WTC11 (cell line): Measurements from ENCODE around the gene ACACA.

Experiments used
- ESRRA ChIP-seq: sonication (generic); formaldehyde crosslinking; IDR thresholded peaks from 2 replicates; pipeline ENCODE4 v1.8.1; 2022; ENCODE audit warnings: mild to moderate bottlenecking, missing genetic modification reagents, borderline replicate concordance
- SMAD4 ChIP-seq: sonication (generic); formaldehyde crosslinking; IDR thresholded peaks from 2 replicates; pipeline ENCODE4 v1.8.0; 2022; ENCODE audit warnings: mild to moderate bottlenecking, missing genetic modification reagents

DNA sequence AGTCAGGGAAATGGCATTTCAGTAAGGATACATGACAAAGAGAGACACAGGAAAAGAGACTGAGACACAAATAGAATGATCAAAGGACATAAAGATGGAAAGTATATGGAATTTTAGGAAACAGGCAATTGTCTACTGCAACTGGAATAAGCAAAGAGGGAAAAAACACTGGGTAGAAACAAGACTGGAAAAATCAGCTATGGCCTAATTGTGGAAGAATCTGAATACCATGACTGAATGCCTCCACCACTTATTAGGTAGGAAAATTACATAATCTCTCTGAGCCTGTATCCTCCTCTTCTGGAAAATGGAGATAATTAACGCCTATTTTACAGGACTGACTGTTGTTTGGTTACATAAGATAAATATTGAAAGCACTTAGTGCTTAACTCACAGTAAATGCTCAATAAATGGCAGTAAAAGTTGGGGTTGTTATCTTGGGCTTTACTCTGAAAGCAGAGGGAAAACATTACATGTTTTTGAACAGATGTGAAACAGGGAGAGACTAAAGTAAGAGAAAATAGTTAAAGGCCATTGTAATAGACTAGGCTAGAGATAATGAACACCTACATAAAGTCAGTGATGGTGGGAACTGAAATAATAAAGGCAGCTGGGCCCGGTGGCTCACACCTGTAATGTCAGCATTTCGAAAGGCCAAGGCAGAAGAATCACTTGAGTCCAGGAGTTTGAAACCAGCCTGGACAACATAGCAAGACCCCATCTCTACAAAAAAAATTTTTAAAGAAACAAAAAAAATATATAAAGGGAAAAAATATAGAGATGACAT, 94.3 kb downstream of the ACACA start:
- TF ChIP-seq ESRRA (CRISPR knock-in tag) (no peak), SMAD4 (CRISPR knock-in tag) (no peak)
